H1 (cell line): ENCODE measurements around the gene POU6F2. TPM values are rescaled to one million over a fixed set of nuclear protein-coding genes. Genes with fewer than 3 reads are reported as not detected.

Experiments used
- TAF1 ChIP-seq: IDR thresholded peaks from 2 replicates; pipeline ENCODE4 v1.6.1; 2011; ENCODE audit warnings: mild to moderate bottlenecking, low read depth, low read length
- polyA plus RNA-seq, 7 experiments: library from polyadenylated mRNA; depleted of rRNA in 3 of 7; stranded (reverse) in 5 of 7; unstranded in 2 of 7; fragments of >200 nt in 5 of 7; fragments of 200-250 nt in 2 of 7; gene quantifications; 1 replicate in 5 of 7; 2 replicates in 1 of 7; 4 replicates in 1 of 7; pipeline versions ENCODE4 v1.2.1 to v1.2.3, GENCODE V29; 2011 to 2013; ENCODE audit warnings: missing spikeins in 2 of 7, mixed read lengths in 2 of 7
- total RNA-seq: library from RNA; stranded (reverse); fragmentation: NEBNext Ultra II Directional; extraction: Animal tissue kit (Norgen Biotek cat#: 25700); gene quantifications from 2 replicates; pipeline ENCODE4 v1.2.1, GENCODE V29; 2021

The POU6F2 gene
- total and polyA plus RNA-seq, 2 of the 8 experiments (the other 6 are each of a cell fraction or from before 2014, with no cell fraction given), result 1.1 to 2.0 TPM

DNA sequence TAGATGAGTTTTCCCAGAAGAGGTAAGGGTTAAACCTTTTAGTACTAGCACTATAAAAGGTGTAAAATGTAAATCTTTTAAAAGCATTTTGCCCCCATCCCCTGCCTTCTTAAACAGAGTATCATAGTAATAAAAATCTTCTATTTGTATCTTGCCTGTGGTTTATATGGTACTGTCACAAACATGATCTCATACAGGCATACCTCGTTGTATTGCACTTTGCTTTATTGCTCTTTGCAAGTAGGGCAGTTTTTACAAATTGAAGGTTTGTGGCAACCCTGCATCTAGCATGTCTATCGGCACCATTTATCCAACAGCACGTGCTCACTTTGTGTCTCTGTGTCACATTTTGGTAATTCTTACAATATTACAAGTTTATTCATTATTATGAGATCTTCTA is 389.7 kb downstream of the POU6F2 start (continued):
- no peak for TF ChIP-seq TAF1
- TF ChIP-seq, all 59 proteins: peak for 0
